PC-9 (cell line): ENCODE measurements around the gene HBE1. TPM values are rescaled to one million over a fixed set of nuclear protein-coding genes. Genes with fewer than 3 reads are reported as not detected.

Source experiments
- BruUV-seq: library from RNA; stranded (reverse); fragments of 400-500 nt; replicated peaks from 2 replicates; lab custom pipeline; 2021; lab: Mats Ljungman, UMichigan
- CTCF ChIA-PET: fragments of 300-600 bp; sonication (Branson Sonifier 250); formaldehyde crosslinking; loops from one replicate; lab custom pipeline; 2022; ENCODE audit warnings: antibody characterized with exemption; lab: Charles Lee
- POLR2A ChIA-PET: fragments of 300-600 bp; sonication (Branson Sonifier 250); formaldehyde crosslinking; loops from one replicate; lab custom pipeline; 2022; ENCODE audit warnings: antibody characterized with exemption; ENCODE audit not compliant: unreplicated experiment; lab: Charles Lee
- DNase-seq, 2 experiments: peaks; one replicate each; pipeline versions ENCODE4 v3.0.0 to v3.0.0-alpha.2; 2015 to 2022; ENCODE audit warnings: mixed read lengths in 1 of 2
- H2AFZ ChIP-seq: fragments of 200-600 bp; sonication (generic); 2 replicates; pipeline ENCODE4 v1.8.1; 2017; ENCODE audit warnings: antibody characterized with exemption
- H3F3A ChIP-seq: fragments of 200-600 bp; sonication (generic); 2 replicates; pipeline ENCODE4 v1.8.1; 2017; ENCODE audit warnings: antibody characterized with exemption, mild to moderate bottlenecking, low read depth; ENCODE audit not compliant: insufficient read depth
- H3K27ac ChIP-seq: fragments of 200-600 bp; sonication (generic); 2 replicates; pipeline ENCODE4 v1.6.1; 2016; ENCODE audit warnings: mixed run types
- H3K27me3 ChIP-seq: fragments of 200-600 bp; sonication (generic); 2 replicates; pipeline ENCODE4 v1.6.1; 2016; ENCODE audit warnings: low read depth, mixed run types; ENCODE audit not compliant: insufficient read depth
- H3K36me3 ChIP-seq: fragments of 200-600 bp; sonication (generic); 2 replicates; pipeline ENCODE4 v1.6.1; 2016; ENCODE audit warnings: low read depth, mixed run types
- H3K4me1 ChIP-seq: fragments of 200-600 bp; sonication (generic); replicated peaks from 2 replicates; pipeline ENCODE4 v1.6.1; 2016; ENCODE audit warnings: mixed run types; ENCODE audit not compliant: insufficient read depth
- H3K4me2 ChIP-seq: fragments of 200-600 bp; sonication (generic); 2 replicates; pipeline ENCODE4 v1.6.1; 2017; ENCODE audit warnings: mixed run types
- H3K4me3 ChIP-seq: fragments of 200-600 bp; sonication (generic); 2 replicates; pipeline ENCODE4 v1.6.1; 2016; ENCODE audit warnings: mixed run types
- H3K79me2 ChIP-seq: fragments of 200-600 bp; sonication (generic); 2 replicates; pipeline ENCODE4 v1.6.1; 2017; ENCODE audit warnings: low read depth, mixed run types
- H3K9me2 ChIP-seq: fragments of 200-600 bp; sonication (generic); 2 replicates; pipeline ENCODE4 v1.8.1; 2017; ENCODE audit warnings: mild to moderate bottlenecking; ENCODE audit not compliant: insufficient read depth
- H3K9me3 ChIP-seq: fragments of 200-600 bp; sonication (generic); 2 replicates; pipeline ENCODE4 v1.8.1; 2016; ENCODE audit warnings: low read depth; ENCODE audit not compliant: insufficient read depth
- H4K20me1 ChIP-seq: fragments of 200-600 bp; sonication (generic); 2 replicates; pipeline ENCODE4 v1.8.1; 2017; ENCODE audit not compliant: insufficient read depth
- CTCF ChIP-seq: fragments of 200-600 bp; sonication (generic); conservative IDR thresholded peaks from 2 replicates; pipeline ENCODE4 v1.6.1; 2017; ENCODE audit warnings: mixed run types, antibody characterized with exemption, mild to moderate bottlenecking, moderate library complexity
- EZH2 ChIP-seq: fragments of 200-600 bp; sonication (generic); IDR thresholded peaks from 2 replicates; pipeline ENCODE4 v1.8.0; 2017; ENCODE audit warnings: antibody characterized with exemption, low read depth
- intact Hi-C: fragments of 100-400 bp; cut with micrococcal nuclease; formaldehyde crosslinking; loops from one replicate; pipeline ENCODE4 v1.10.0; 2022; ENCODE audit not compliant: unreplicated experiment
- total RNA-seq: library from RNA; stranded (reverse); gene quantifications from 2 replicates; pipeline ENCODE4 v1.2.3, GENCODE V29; 2021

The HBE1 gene
- total RNA-seq, 1 experiment from 2014 or later = 1.4 TPM

- Histone ChIP-seq H3K9me2 (no peaks in the 10 kb centered on the region), H3K4me3 (no peak overlapping the region), H3K36me3 (no peaks in the 10 kb centered on the region), H4K20me1 (no peaks in the 10 kb centered on the region), H2AFZ (no peak overlapping the region), H3K27me3 (no peaks in the 10 kb centered on the region), H3K4me2 (no peak overlapping the region), H3F3A (no peaks in the 10 kb centered on the region), H3K27ac (no peak overlapping the region), H3K4me1 (no peaks in the 10 kb centered on the region), H3K9me3 (no peaks in the 10 kb centered on the region), H3K79me2 (no peaks in the 10 kb centered on the region)
- TF ChIP-seq CTCF = no peak
- TF ChIP-seq EZH2 = no peak
- no TSS peak for BruUV-seq
- POLR2A ChIA-PET = no interaction called here
- DNase-seq = no peak
- CTCF ChIA-PET = no interaction called here
- intact Hi-C loops = no loop called here
Measured at GRCh38 chr11:5303626-5304025, 33.9 kb upstream of the HBE1 start.

DNA sequence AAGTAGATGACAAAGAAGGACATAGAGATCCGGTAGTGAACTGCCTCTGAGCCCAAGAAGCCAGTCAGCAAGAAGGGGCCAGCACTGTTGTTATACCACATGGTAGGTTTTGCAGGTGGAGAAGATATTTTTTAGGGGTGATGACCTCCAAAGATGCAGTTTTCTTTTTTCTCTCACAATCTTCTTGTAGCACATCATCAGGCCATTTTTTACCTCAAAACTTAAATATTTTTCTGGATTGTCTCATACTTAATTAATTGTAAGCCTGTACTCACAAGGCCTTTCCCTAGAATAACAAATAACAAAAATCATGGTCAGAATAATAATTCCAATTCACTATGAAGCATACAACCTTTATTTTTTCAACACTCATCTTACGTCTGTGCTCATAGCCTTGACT is 32.1 kb upstream of the HBE1 start, which contains the start of gene OR51B4:
Gene OR51B4 (minus strand): TSS at position 101 of the 400 bp plus-strand sequence. CDS start 0 bp downstream, at position 101.
- Histone ChIP-seq H3K79me2 (no peaks in the 10 kb centered on the region), H3K27me3 (no peaks in the 10 kb centered on the region), H3K36me3 (no peaks in the 10 kb centered on the region), H4K20me1 (no peaks in the 10 kb centered on the region), H3K4me3 (no peak within 1 kb of the TSS), H2AFZ (no peak within 1 kb of the TSS), H3K9me3 (no peaks in the 10 kb centered on the region), H3K4me1 (no peaks in the 10 kb centered on the region), H3F3A (no peaks in the 10 kb centered on the region), H3K27ac (no peak within 1 kb of the TSS), H3K4me2 (no peak within 1 kb of the TSS), H3K9me2 (no peaks in the 10 kb centered on the region)
- BruUV-seq = no TSS peak
- ChIA-PET CTCF (no interaction called here), POLR2A (no interaction called here)
- intact Hi-C loops = no loop called here
- TF ChIP-seq EZH2 = no peak
- TF ChIP-seq CTCF = no peak
- DNase-seq = no peak

- Histone ChIP-seq H3K9me3 (no peaks in the 10 kb centered on the region), H3F3A (no peaks in the 10 kb centered on the region), H3K27ac (no peak overlapping the region), H3K4me3 (no peak overlapping the region), H3K9me2 (no peaks in the 10 kb centered on the region), H3K4me1 (no peaks in the 10 kb centered on the region), H3K27me3 (no peaks in the 10 kb centered on the region), H3K36me3 (no peaks in the 10 kb centered on the region), H2AFZ (no peak overlapping the region), H4K20me1 (no peaks in the 10 kb centered on the region), H3K79me2 (no peaks in the 10 kb centered on the region), H3K4me2 (no peak overlapping the region)
- TF ChIP-seq CTCF (no peak), EZH2 (no peak)
- no TSS peak for BruUV-seq
- no peak for DNase-seq
- POLR2A ChIA-PET = no interaction called here
- CTCF ChIA-PET = no interaction called here
- intact Hi-C loops = no loop called here
Measured at GRCh38 chr11:5300251-5300650, 30.5 kb upstream of the HBE1 start.
